Activated naive CD8-positive, alpha-beta T cell treated with anti-CD3 and anti-CD28 coated beads for 36 hours (primary cell): Measurements from ENCODE around the gene CCDC88B. TPM values are rescaled to one million over a fixed set of nuclear protein-coding genes. Genes with fewer than 3 reads are reported as not detected.

Experiments
- DNase-seq: peaks from one replicate; pipeline ENCODE4 v3.0.0; 2021
- H3K27ac Mint-ChIP-seq: one replicate; pipeline ENCODE4 v1.8.0; 2022; ENCODE audit warnings: mild to moderate bottlenecking, moderate library complexity, mixed read lengths
- H3K27me3 Mint-ChIP-seq: one replicate; pipeline ENCODE4 v1.8.0; 2022; ENCODE audit warnings: mild to moderate bottlenecking, mixed read lengths
- H3K36me3 Mint-ChIP-seq: one replicate; pipeline ENCODE4 v1.8.0; 2021; ENCODE audit warnings: mild to moderate bottlenecking, mixed read lengths
- H3K4me1 Mint-ChIP-seq: one replicate; pipeline ENCODE4 v1.8.0; 2021; ENCODE audit warnings: mixed read lengths
- H3K4me3 Mint-ChIP-seq: one replicate; pipeline ENCODE4 v1.8.0; 2022; ENCODE audit warnings: mild to moderate bottlenecking, moderate library complexity, mixed read lengths
- H3K9me3 Mint-ChIP-seq: one replicate; pipeline ENCODE4 v1.8.0; 2022; ENCODE audit warnings: mixed read lengths
- total RNA-seq, 2 experiments: library from RNA; stranded (reverse); gene quantifications; one replicate each; pipeline ENCODE4 v1.2.3, GENCODE V29; 2021

CCDC88B gene
- total RNA-seq, 2 experiments from 2014 or later, result 73.5 to 74.5 TPM

DNA sequence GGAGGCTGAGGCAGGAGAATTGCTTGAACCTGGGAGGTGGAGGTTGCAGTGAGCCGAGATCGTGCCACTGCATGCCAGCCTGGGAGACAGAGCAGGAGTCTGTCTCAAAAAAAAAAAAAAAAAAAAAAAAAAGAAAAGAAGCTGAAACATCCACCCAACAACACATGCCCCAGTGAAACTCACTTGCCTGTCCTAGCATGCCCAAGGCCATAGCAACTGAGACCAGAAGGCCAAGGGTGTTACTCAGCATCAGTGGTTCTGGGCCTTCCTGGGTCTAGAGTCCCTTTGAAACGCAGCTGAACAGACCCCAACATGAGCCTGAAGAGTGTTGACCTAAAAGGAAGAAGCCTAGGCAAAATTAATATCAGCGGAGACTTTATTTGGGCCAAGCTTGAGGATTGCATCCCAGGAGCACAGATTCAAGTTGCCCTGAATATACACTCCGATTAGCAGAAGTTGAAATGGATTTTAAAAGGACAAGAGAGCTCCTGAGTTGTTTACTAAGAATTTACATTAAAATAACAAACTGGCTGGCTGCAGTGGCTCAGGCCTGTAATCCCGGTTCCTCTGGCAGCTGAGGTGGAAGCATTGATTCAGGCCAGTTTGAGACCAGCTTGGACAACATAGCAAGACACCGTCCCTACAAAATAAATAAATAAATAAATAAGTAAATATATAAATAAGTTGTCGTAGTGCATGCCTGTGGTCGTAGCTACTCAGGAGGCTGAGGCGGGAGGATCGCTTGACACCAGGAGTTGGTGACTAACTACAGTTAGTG is 15.1 kb upstream of the CCDC88B start:
- Mint-ChIP-seq H3K9me3 (no peaks in the 10 kb centered on the region), H3K4me3 (no peak overlapping the region), H3K27me3 (no peaks in the 10 kb centered on the region), H3K36me3 (peaks cover 8% of the 10 kb centered on the region), H3K4me1 (peaks cover 12% of the 10 kb centered on the region), H3K27ac (no peak overlapping the region)
- DNase-seq, result no peak

DNA sequence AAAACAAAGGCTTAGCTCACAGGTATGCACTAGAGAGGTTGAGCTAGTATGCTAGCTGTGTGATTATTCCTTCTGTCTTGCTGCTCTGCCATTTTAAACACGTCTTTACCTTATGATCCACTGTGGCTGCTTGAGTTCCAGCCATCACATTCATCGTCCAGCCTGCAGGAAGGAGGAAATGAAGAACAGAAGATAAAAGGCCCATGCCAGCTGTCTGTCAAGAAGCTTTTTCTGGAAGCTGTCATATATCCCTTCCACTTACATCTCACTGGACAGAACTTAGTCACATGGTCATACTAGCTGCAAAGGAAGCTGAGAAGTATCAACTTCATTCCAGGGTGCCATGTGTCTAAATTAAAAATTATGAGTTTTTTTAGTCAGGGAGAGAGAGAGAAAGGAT is 12.6 kb upstream of the CCDC88B start:
- Mint-ChIP-seq H3K27me3 (no peaks in the 10 kb centered on the region), H3K4me1 (peaks cover 6% of the 10 kb centered on the region), H3K9me3 (no peaks in the 10 kb centered on the region), H3K4me3 (no peak overlapping the region), H3K27ac (no peak overlapping the region), H3K36me3 (no peaks in the 10 kb centered on the region)
- no peak for DNase-seq

- Mint-ChIP-seq H3K9me3 (no peaks in the 10 kb centered on the region), H3K36me3 (no peaks in the 10 kb centered on the region), H3K4me3 (no peak overlapping the region), H3K4me1 (peaks cover 6% of the 10 kb centered on the region), H3K27me3 (no peaks in the 10 kb centered on the region), H3K27ac (no peak overlapping the region)
- no peak for DNase-seq
These were observed 12.0 kb upstream of the CCDC88B start for GRCh38 chr11:64327993-64328392.

GRCh38 chr11:64330888-64331287 is 9.1 kb upstream of the CCDC88B start:
- Mint-ChIP-seq H3K27me3 (no peaks in the 10 kb centered on the region), H3K4me3 (no peak overlapping the region), H3K27ac (no peak overlapping the region), H3K36me3 (peaks cover 2% of the 10 kb centered on the region), H3K4me1 (peaks cover 12% of the 10 kb centered on the region), H3K9me3 (no peaks in the 10 kb centered on the region)
- DNase-seq, result no peak

DNA sequence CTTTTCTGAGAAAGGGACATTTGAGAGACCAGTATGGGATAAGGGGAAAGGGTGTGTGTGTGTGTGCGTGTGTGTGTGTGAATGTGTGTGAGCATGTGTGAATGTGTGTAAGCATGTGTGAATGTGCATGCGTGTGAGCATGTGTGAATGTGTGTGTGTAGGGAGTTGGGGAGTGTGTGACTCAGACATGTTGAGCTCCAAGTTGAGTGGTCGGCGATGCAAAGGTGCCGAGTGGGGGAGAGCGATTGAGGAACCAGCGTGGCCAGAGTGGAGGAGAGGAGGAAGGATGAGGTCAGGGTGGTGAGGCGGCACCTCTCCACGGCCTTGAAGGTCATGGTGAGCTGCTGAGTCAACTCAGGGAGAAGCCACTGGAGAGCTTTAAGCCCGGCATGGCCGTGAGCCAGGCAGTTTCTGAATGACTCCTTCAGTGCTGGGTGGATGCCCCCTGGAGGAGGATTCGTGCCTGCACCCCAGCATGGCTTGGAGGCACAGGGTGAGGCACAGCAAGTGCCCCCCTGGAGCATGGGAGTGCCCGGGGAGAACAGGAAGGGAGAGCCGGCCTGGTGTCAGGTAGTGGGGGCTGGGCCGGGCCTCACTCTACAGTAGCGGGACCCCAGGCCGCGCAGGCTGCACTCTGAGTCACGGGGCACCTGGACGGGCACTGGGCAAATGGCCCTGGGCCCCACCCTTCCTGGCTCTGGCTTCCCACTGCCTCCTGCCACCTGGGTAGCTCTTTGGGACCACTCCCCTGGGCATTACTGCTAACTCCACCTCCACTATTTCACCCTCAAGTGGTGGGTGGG is 8.2 kb upstream of the CCDC88B start:
- Mint-ChIP-seq H3K4me3 (no peak overlapping the region), H3K9me3 (no peaks in the 10 kb centered on the region), H3K36me3 (peaks cover 2% of the 10 kb centered on the region), H3K4me1 (peaks cover 15% of the 10 kb centered on the region), H3K27ac (peak overlapping the region; percentile 9), H3K27me3 (no peaks in the 10 kb centered on the region)
- peak; percentile 82 for DNase-seq

DNA sequence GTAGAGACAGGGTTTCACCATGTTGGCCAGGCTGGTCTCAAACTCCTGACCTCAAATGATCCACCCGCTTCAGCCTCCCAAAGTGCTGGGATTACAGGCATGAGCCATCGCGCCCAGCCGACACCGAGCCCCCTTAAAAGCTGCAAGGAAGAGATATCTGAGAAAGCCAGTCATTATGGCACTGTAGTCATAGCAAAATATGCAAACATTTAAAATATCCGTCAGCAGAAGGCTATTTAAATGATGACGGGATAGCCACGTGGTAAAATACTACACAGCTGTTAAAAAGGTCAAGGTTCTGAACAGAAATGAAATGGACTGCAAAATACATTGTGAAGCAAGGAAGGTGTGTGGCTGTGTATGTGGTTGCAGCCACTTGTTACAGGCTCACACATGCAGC is 6.4 kb upstream of the CCDC88B start:
- H3K4me3 Mint-ChIP-seq, result no peak overlapping the region
- peaks cover 2% of the 10 kb centered on the region for H3K36me3 Mint-ChIP-seq
- no peaks in the 10 kb centered on the region for H3K9me3 Mint-ChIP-seq
- no peaks in the 10 kb centered on the region for H3K27me3 Mint-ChIP-seq
- no peak overlapping the region for H3K27ac Mint-ChIP-seq
- DNase-seq, result no peak
- peaks cover 17% of the 10 kb centered on the region for H3K4me1 Mint-ChIP-seq

DNA sequence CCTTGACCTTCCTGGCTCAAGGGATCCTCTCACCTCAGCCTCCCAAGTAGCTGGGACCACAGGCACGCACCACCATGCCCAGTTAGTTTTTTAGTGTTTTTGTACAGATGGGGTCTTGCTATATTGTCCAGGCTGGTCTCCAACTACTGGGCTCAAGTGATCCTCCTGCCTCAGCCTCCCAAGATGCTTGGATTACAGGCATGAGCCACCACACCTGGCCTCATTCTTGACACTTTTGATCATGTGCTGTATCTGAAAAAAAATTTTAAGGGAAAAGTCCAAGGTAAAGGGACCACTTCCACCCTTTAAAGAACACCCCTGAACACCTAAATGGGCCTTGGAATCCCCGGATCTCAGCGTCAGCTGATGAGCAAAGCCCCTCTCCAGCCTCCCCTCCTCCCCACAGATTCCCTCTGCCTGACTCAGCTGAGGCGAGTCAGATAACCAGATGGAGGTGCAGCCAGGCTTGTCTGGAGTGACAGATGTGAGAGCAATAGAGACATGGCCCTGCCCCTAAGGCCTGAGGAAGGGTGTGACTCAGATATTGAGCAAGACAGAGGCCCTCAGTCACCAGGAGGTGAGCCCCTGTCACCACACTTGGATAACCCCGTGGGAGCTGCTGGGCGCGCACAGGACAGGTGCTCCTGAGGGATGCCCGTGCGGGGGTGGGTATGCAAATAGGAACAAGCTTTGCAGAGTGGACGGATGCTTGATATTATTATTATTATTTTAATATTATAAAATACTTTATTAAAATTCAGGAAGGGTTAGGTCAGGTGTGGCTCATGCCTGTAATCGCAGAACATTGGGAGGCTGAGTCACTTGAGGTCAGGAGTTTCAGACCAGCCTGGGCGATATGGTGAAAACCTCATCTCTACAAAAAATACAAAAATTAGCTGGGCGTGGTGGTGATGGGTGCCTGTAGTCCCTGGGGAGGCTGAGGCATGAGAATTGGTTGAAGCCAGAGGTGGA is 5.0 kb upstream of the CCDC88B start:
- Mint-ChIP-seq H3K4me1 (peaks cover 28% of the 10 kb centered on the region), H3K36me3 (peaks cover 2% of the 10 kb centered on the region), H3K27me3 (no peaks in the 10 kb centered on the region), H3K27ac (no peak overlapping the region), H3K4me3 (no peak overlapping the region), H3K9me3 (no peaks in the 10 kb centered on the region)
- DNase-seq, result peak; percentile 50

DNA sequence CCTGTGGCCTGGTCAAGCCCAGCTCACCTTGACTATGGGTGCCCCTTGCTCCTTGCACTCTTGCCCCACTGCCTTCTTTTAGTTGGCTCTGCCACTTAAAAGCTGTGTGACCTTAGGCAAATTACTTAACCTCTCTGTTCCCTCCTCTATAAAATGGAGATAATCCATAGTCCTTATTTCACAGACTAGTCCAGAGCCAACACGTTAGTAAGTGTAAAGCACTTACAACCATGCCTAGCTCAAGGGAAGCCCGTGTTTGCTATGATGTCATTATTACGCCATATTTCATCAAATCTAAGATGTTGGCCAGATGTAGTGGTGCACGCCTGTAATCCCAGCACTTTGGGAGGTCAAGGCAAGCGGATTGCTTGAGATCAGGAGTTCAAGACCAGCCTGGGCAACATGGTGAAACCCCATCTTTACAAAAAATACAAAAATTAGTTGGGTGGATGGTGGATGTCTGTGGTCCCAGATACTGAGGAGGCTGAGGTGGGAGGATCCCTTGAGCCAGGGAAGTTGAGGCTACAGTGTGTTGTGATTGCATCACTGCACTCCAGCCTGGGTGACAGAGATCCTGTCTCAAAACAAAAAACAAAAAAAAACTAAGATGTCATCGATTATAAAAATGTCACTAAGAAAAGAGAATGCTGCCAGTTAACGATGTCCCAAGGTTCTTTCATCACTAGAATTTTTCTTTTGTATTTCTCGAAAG is 2.3 kb upstream of the CCDC88B start:
- Mint-ChIP-seq H3K4me1 (peaks cover 31% of the 10 kb centered on the region), H3K9me3 (no peaks in the 10 kb centered on the region), H3K27me3 (no peaks in the 10 kb centered on the region), H3K36me3 (peaks cover 10% of the 10 kb centered on the region), H3K27ac (peak overlapping the region; percentile 34), H3K4me3 (no peak overlapping the region)
- no peak for DNase-seq

DNA sequence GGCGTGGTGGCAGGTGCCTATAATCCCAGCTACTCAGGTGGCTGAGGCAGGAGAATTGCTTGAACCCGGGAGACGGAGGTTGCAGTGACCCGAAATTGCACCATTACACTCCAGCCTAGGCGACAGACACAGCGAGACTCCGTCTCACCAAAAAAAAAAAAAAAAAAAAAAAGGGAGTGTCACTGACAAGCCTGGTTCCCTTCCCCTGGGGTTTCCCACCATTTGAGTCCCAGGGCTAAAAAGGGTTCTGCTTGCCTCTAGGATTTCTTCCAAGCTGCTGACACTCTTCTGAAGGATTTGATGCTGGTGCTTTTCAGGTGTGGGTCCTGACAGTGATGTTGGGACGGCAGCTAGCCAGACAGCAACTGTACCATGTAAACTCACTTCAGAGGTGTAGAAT is 1.3 kb upstream of the CCDC88B start:
- peaks cover 10% of the 10 kb centered on the region for H3K36me3 Mint-ChIP-seq
- H3K27me3 Mint-ChIP-seq, result no peaks in the 10 kb centered on the region
- peaks cover 31% of the 10 kb centered on the region for H3K4me1 Mint-ChIP-seq
- H3K9me3 Mint-ChIP-seq, result no peaks in the 10 kb centered on the region
- H3K27ac Mint-ChIP-seq, result peak overlapping the region; percentile 90
- no peak for DNase-seq
- H3K4me3 Mint-ChIP-seq, result peak overlapping the region; percentile 92

DNA sequence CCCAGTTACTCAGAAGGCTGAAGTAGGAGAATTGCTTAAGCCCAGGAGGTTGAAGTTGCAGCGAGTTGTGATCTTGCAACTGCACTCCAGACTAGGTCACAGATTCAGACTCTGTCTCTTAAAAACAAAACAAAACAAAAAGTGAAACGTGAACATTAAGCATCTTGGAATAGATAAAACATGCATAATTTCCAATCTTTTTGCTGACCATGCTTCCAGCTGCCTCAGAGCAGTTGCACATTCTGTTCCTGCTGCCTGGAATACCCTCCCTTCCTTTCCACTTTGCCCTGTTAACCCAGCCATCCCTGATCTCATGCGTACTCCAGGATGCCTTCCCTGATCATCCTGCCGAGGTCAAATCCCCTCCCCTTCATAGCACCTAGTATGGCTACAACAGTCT is 718 bp upstream of the CCDC88B start:
- Mint-ChIP-seq H3K27me3 (no peaks in the 10 kb centered on the region), H3K4me1 (peaks cover 31% of the 10 kb centered on the region), H3K27ac (peak overlapping the region; percentile 90), H3K9me3 (no peaks in the 10 kb centered on the region), H3K4me3 (peak overlapping the region; percentile 92), H3K36me3 (peaks cover 10% of the 10 kb centered on the region)
- DNase-seq, result no peak

- Mint-ChIP-seq H3K4me3 (peak overlapping the region; percentile 92), H3K36me3 (peaks cover 11% of the 10 kb centered on the region), H3K9me3 (no peaks in the 10 kb centered on the region), H3K27me3 (no peaks in the 10 kb centered on the region), H3K4me1 (peaks cover 25% of the 10 kb centered on the region), H3K27ac (peak overlapping the region; percentile 90)
- peak; percentile 82 for DNase-seq
These were observed 799 bp downstream of the CCDC88B start for GRCh38 chr11:64340671-64341335.

- Mint-ChIP-seq H3K27ac (no peak overlapping the region), H3K9me3 (no peaks in the 10 kb centered on the region), H3K36me3 (peaks cover 14% of the 10 kb centered on the region), H3K4me3 (peak overlapping the region; percentile 92), H3K27me3 (no peaks in the 10 kb centered on the region), H3K4me1 (peaks cover 25% of the 10 kb centered on the region)
- no peak for DNase-seq
These were observed 1.4 kb downstream of the CCDC88B start for GRCh38 chr11:64341429-64341828.

DNA sequence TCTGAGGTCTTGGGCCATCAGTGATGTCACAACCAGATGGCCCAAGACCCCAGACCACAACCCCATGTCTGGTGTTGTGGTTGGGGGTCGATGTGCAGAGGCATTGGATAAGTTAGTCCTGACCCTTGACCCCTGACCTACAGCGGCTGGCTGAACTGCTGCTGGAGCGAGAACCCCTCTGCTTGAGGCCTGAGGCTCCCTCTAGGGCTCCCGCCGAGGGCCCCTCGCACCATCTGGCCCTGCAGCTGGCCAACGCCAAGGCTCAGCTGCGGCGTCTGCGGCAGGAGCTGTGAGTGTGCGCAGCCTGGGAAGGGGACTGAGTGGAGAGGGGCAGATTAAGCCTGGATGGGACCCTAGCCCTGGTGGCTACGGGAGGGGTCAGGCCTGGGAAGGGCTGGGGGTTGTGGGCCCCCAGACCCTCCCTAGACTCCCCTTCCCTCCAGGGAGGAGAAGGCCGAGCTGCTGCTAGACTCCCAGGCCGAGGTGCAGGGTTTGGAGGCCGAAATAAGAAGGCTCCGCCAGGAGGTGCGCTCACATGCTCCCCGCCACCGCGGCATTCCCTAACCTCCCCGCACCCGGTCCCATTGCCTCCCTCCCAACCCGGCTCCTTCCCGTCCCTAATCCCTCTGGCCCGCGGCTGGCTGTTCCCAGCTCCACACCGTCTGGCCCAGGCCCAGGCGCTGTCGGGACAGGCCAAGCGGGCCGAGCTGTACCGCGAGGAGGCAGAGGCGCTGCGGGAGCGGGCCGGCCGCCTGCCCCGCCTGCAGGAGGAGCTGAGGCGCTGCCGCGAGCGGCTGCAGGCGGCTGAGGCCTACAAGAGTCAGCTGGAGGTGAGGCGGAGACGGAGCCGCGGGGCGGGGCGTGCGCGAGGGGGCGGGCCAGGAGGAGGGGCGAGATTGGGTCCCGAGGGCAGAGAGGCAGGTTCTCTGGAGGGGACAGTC is 2.1 kb downstream of the CCDC88B start:
- Mint-ChIP-seq H3K36me3 (peaks cover 14% of the 10 kb centered on the region), H3K4me1 (peaks cover 22% of the 10 kb centered on the region), H3K9me3 (no peaks in the 10 kb centered on the region), H3K27ac (no peak overlapping the region), H3K4me3 (peak overlapping the region; percentile 18), H3K27me3 (no peaks in the 10 kb centered on the region)
- DNase-seq, result peak; percentile 93
